Measurements from ENCODE around the gene BMERB1. TPM values are rescaled to one million over a fixed set of nuclear protein-coding genes. Genes with fewer than 3 reads are reported as not detected.

BMERB1 gene
- polyA plus RNA-seq, 1 donor, result 41.2 TPM

- no peak for DNase-seq
These were observed 59.8 kb downstream of the BMERB1 start for GRCh38 chr16:15494236-15494635.

- DNase-seq, result no peak
These were observed 61.5 kb downstream of the BMERB1 start for GRCh38 chr16:15495898-15496297.

- DNase-seq, result no peak
These were observed 64.2 kb downstream of the BMERB1 start for GRCh38 chr16:15498427-15499175.

GRCh38 chr16:15502041-15502725, 67.8 kb downstream of the BMERB1 start:
- peak; percentile 15 for DNase-seq

GRCh38 chr16:15506441-15506840, 72.1 kb downstream of the BMERB1 start:
- no peak for DNase-seq

GRCh38 chr16:15507301-15507958, 73.0 kb downstream of the BMERB1 start:
- DNase-seq, result no peak

GRCh38 chr16:15507959-15508627, 73.7 kb downstream of the BMERB1 start:
- no peak for DNase-seq

GRCh38 chr16:15509051-15509592, 74.7 kb downstream of the BMERB1 start:
- DNase-seq, result no peak

- DNase-seq, result no peak
These were observed 75.5 kb downstream of the BMERB1 start for GRCh38 chr16:15509593-15510535.

- DNase-seq, result no peak
These were observed 76.6 kb downstream of the BMERB1 start for GRCh38 chr16:15510992-15511391.

GRCh38 chr16:15511759-15512487, 77.5 kb downstream of the BMERB1 start:
- no peak for DNase-seq

- no peak for DNase-seq
These were observed 78.8 kb downstream of the BMERB1 start for GRCh38 chr16:15513156-15513555.

- DNase-seq, result no peak
These were observed 81.6 kb downstream of the BMERB1 start for GRCh38 chr16:15515992-15516391.

- no peak for DNase-seq
These were observed 82.2 kb downstream of the BMERB1 start for GRCh38 chr16:15516609-15517008.

- DNase-seq, result no peak
These were observed 83.5 kb downstream of the BMERB1 start for GRCh38 chr16:15517743-15518377.

GRCh38 chr16:15518381-15519351, 84.3 kb downstream of the BMERB1 start:
- DNase-seq, result peak; percentile 19

GRCh38 chr16:15519790-15520189, 85.4 kb downstream of the BMERB1 start:
- no peak for DNase-seq

GRCh38 chr16:15521390-15521757, 87.0 kb downstream of the BMERB1 start:
- DNase-seq, result no peak

Data from left kidney (tissue), 2 donors.